COLO829 (cell line): ENCODE measurements around the gene UFD1.
A peak's percentile ranks its signal among the peaks of the same experiment; 100 is the strongest.

Source experiments
- DNase-seq: peaks from one replicate; pipeline ENCODE4 v3.0.0; 2012; ENCODE audit warnings: low spot score

The UFD1 gene

GRCh38 chr22:19470010-19470409 lies 9.0 kb downstream of the UFD1 start:
- DNase-seq: no peak

GRCh38 chr22:19469421-19469820 lies 9.6 kb downstream of the UFD1 start:
- no peak for DNase-seq

- DNase-seq: no peak
Observed at GRCh38 chr22:19467912-19468311, 11.1 kb downstream of the UFD1 start.

GRCh38 chr22:19466848-19467752 lies 11.9 kb downstream of the UFD1 start:
- no peak for DNase-seq

GRCh38 chr22:19466126-19466716 lies 12.8 kb downstream of the UFD1 start:
- DNase-seq: no peak

GRCh38 chr22:19464975-19465374 lies 14.0 kb downstream of the UFD1 start:
- DNase-seq: no peak

GRCh38 chr22:19464546-19464945 lies 14.4 kb downstream of the UFD1 start:
- DNase-seq: no peak

- DNase-seq: peak; percentile 87
Observed at GRCh38 chr22:19463491-19464469, 15.2 kb downstream of the UFD1 start.

- no peak for DNase-seq
Observed at GRCh38 chr22:19463008-19463407, 16.0 kb downstream of the UFD1 start.

GRCh38 chr22:19461506-19461905 lies 17.5 kb downstream of the UFD1 start:
- DNase-seq: no peak

GRCh38 chr22:19460036-19460435 lies 19.0 kb downstream of the UFD1 start:
- DNase-seq: no peak

- no peak for DNase-seq
Observed at GRCh38 chr22:19457828-19458428, 21.1 kb downstream of the UFD1 start.

- DNase-seq: no peak
Observed at GRCh38 chr22:19456541-19456940, 22.5 kb downstream of the UFD1 start.

- DNase-seq: no peak
Observed at GRCh38 chr22:19455585-19456370, 23.2 kb downstream of the UFD1 start.

GRCh38 chr22:19455033-19455432 lies 24.0 kb downstream of the UFD1 start:
- no peak for DNase-seq

- no peak for DNase-seq
Observed at GRCh38 chr22:19454156-19454555, 24.8 kb downstream of the UFD1 start.

- no peak for DNase-seq
Observed at GRCh38 chr22:19453718-19454117, 25.3 kb downstream of the UFD1 start.

GRCh38 chr22:19451570-19451969 lies 27.4 kb downstream of the UFD1 start:
- no peak for DNase-seq

- no peak for DNase-seq
Observed at GRCh38 chr22:19450363-19451175, 28.4 kb downstream of the UFD1 start.

GRCh38 chr22:19449422-19449767 lies 29.6 kb downstream of the UFD1 start:
- no peak for DNase-seq
